ENCODE results near the gene DAB2IP.

The DAB2IP gene

DNA sequence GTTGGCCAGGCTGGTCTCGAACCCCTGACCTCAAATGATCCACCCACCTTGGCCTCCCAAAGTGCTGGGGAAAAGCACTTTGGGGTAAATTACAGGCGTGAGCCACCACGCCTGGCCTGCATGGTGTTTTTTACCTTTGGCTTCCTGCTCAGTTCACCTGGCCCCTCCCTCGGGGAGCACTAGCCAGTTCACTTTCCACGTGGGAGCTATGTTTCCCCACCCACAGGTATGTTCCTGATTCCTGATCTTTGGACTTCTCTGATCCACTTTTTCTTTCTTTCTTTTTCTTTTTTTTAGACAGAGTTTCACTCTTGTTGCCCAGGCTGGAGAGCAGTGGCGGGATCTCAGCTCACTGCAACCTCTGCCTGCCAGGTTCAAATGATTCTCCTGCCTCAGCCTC, 15.8 kb downstream of the DAB2IP start:
- no peak for DNase-seq

DNA sequence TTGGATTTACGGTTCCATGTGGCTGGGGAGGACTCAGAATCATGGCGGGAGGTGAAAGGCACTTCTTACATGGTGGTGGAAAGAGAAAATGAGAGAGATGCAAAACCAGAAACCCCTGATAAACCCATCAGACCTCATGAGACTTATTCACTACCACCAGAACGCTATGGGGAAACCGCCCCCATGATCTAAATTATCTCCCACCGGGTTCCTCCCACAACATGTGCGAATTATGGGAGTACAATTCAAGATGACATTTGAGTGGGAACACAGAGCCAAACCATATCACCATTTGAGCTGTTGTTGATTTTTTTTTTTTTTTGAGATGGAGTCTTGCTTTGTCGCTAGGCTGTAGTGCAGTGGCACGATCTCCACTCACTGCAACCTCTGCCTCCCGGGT, 16.5 kb downstream of the DAB2IP start:
- DNase-seq, result no peak

DNA sequence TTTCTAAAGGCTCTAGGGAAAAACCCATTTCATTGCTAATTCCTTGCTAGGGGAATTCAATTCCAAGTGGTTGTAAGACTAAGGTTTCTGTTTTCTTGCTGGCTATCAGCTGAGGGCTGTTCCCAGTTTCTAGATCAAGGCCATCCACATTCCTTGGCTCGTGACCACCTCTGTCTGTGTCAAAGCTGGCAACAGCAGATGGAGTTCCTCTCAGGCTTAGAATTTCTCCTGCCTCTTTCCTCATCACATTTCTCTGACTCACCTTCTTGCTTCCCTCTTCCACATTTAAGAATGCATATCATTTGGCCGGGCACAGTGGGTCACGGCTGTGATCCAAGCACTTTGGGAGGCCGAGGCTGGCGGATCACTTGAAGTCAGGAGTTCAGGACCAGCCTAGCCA, 19.0 kb downstream of the DAB2IP start:
- no peak for DNase-seq

DNA sequence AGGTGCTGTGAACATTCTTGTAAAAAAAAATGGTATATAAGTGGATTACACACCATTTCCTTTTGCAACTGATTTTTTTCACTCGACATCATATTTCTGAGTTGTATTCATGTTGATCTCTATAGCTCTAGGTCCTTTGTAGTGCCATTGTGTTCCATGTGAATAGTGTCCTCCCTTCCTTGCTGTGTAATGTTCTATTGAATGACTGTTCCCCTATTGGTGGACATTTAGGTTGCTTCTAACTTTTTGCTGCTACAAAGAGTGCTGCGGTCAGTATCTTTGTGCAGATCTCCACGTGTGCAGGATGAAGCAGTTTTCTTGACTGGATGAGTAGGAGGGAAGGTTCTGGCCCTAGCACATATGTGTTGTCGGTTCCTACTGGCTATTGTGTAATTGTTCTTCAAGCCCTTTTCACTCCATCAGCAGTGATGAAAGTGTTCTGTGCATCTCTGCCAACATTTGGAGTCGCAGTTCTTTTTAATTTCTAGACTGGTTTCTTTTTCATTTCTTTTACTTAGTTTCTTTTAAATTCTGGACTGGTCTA, 20.2 kb downstream of the DAB2IP start:
- DNase-seq, result no peak

DNA sequence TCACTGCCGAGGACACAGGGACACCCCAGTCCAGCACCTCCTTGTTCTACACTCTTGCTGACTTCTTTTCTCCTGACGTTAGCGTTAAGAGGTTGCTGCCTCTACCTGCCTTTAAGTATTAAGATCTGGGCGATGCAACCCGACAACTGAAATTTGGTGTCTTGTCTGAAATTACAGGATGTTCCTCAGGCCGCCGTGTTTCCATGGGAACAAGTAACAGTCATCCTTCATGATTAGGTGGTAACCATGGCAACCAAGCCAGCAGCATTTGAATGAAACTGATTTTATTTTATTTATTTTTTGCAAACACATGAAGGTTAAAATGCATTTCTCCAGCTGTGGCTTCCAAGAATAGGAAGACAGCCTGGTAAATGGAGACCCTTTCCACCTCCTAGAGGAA, 20.8 kb downstream of the DAB2IP start:
- no peak for DNase-seq

DNA sequence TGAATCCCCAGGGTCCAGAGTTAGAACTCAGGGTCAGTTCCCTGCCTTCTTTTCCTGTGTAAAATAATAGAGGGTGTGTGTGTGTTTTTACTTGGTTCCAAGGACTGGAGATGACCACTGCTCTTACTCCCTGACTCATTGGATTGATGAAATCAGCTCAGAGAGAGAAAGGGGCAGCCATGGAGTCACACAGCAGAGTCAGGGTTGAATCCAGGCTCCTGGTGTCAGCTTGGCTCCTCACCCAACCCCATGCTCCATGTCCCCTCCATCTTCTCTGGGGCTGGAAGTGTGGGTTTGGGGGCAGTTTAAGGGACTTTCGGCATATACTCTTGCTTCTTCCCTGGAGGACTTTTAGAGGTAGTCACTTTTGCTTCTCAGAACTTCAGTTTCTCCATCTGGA, 21.6 kb downstream of the DAB2IP start:
- no peak for DNase-seq

DNA sequence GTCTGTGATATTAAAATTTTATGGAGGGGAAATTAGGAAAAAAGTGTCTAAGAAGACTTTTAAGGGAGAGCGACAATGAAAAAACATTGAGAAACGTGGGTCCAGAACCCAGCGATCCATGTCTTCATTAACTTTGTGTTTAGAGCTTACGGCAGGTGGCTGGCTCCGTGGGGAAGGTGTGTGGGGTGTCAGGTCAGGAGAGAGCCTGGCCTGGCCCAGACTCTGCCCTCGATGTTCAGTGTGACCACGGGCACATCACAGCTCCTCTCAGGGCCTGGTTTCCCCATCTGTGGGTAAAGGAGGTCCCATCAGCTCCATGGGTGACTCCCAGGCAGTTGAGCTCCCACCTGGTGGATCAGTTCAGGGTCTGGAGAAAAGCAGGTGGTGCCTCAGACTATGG, 22.1 kb downstream of the DAB2IP start:
- DNase-seq, result no peak

DNA sequence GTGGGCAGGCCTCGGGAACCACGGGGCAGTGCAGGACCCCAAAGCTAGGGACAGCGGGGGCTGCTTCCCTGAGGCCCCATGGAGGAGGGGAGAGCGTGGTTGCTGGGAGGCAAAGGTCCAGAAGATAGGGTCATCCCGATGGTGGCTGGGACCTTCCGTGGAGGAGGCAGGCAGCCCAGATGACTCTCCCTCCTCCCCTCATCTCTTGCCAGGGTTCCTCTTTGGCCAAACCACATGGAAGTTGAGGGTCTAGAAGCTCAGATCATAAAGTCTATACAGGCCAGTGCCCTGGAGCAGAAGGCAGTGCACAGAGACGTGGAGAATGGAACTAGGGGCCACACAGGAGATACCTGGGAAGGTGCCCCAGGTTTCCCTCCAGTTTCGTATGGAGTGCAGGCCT, 22.6 kb downstream of the DAB2IP start:
- no peak for DNase-seq

DNA sequence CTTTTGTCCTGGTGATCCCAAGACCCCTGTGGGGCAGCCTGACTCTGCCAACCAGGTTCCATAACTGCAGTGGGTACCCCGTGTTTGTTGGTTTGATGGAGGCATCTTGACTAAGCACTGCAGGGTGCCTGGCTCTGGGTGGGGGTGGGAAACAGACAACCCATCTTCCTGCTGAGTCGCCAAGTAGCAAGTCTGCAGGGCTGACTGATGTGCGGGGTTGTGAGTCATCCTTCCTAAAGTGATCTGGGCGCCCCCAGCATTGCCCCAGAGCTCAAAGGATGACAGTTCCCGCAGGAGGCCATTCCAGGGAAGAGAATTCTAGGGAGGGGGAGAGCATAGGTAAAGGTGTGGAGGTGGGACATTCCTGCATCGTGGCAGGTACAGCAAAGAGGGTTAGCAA, 23.5 kb downstream of the DAB2IP start:
- DNase-seq, result no peak

DNA sequence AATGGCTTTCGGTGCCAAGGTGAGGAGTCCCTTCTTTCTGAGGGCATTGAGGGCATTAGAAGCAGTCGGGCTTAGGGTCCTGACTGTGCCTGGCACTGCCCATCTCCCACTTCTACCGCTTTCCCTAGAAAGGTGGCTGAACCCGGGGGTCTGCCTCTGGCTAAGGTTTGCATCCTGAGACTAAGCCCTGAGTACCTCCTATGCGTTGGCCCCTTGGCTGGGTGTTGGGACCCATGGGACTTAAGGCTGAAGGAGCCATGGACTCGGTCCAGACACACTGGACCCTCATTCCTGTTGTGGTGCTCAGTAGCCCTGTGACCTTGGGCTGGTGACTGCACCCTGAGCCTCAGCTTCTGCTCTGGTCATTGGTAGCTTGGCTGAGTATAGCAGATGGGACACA, 23.9 kb downstream of the DAB2IP start:
- DNase-seq, result no peak

DNA sequence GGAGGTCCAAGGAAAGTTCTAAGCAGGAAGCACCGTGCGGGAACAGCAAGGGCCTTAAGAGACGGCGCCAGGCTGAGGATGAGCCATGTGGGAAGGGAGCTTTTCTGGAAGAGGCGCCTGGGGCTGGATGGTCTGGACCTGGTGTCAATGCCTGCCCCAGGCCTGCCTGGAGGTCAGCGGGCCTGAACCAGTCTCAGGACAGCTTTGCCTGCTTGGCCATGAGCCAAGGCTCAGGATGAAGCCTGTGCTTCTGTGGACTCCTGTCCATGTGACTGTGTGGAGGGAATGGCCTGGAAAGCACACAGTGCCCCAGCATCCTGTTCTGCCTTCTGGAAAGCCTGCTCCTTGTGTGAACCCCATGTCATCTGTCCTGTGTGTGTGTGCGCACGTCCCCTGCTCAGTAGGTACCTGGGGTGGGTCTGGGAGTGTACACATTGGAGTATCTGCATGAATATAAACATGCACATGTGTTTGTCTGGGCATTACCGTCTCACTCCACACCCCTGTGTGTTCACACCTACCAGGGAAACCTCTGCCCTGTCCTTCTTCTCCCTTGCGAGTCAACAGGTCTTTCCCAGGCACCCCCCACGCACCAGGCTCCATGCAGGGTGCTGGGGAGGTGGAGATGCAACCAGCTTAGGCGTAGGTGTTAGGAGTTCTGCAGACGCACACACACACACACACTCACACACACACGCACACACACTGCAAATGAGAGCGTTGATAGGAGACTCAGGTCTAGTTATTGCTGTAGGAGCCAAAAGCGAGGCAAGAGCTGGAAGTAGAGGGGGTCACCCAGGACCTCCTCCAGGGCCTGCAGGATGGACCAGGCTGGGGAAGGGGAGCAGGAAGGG, 24.8 kb downstream of the DAB2IP start:
- DNase-seq, result no peak

DNA sequence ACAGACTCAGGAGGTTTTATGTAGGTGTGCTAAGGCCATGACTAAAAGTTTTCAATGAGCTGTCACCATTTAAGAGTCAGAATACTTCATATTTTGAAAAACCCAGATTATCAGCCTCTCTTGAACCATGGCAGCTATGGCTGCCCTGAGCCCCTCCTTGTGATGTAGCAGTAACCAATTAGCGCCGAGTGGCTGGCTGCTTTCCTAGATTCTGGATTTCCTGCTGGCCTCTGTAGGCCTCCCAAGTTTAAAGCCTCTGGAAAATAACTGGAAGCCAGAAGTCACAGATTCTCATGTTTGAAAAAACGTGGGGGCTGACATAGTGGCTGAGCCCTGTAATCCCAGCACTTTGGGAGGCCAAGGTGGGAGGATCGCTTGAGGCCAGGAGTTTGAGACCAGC, 25.5 kb downstream of the DAB2IP start:
- no peak for DNase-seq

DNA sequence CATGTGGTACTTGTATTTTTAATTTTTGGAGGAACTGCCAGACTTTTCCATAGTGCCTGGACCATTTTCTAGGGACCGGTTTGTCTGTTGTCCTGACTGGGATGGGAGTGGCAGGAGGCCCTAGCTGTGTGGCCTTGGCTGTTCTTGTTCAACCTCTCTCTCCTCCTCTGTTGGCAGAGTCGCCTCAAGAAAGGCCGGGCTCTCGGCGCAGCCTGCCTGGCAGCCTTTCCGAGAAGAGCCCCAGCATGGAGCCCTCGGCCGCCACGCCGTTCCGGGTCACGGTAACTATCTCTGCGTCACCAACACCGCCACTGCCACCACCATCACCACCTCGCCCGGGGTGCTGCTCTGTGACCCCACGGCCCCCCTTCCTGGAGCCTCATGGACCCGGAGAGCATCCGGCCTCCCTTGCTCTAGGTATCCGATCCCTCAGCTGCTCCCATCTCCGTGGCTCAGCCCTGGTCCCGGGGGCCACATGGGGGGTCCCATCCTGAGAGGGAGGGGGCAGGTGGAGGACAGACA, 27.1 kb downstream of the DAB2IP start:
- no peak for DNase-seq

DNA sequence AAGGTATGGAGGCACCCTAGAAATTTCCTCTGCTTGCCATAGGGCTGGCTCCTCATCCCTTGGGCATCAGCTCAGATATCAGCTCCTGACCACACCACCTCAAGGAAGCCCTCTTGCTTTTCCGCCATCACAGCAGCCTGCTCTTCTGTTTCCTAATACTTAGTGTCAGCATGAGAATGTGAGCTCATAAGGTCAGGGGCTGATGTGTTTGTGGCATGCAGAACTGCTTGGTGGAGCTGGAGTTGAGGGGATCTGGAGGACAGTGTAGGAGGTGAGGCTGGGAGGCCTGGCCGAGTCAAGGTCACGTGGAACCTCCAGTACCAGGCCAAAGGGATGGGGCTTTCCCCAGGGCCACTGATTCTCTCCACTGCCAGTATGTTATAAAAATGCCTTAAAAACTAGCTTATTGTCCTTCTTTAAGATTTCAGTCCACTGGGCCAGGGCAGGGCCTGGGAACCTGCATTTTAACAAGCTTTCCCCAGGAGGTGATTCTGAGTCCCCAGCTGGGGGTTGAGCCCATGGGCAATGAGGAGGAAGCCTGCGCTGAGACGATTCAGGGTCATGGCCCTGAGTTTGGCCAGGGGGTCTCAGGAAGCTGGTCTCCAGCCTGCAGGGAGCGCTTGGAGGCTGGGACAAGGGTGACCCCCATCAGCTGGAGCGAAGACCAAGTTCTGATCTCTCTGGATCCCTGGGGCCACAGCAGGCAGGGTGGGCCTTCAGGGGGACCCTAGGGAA, 28.6 kb downstream of the DAB2IP start:
- DNase-seq, result no peak

DNA sequence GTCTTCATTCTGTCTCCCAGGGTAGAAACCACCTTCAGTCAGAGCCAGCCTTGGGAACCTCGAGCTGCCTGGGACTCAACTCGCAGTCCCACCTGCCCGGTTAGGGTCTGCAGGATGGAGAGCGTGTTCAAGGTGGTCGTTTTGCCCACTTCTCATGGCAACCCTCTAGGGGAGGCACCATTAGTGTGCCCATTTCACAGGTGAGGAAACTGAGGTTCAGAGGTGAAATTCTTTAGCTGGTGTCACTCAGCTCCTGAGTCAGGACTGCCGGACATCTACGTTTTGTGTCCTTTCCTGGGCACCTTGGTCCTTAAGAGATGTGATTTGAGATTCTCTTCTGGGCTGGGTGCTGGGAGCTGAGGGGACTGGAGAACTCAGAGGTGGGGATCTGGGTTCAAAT, 30.0 kb downstream of the DAB2IP start:
- DNase-seq, result no peak

DNA sequence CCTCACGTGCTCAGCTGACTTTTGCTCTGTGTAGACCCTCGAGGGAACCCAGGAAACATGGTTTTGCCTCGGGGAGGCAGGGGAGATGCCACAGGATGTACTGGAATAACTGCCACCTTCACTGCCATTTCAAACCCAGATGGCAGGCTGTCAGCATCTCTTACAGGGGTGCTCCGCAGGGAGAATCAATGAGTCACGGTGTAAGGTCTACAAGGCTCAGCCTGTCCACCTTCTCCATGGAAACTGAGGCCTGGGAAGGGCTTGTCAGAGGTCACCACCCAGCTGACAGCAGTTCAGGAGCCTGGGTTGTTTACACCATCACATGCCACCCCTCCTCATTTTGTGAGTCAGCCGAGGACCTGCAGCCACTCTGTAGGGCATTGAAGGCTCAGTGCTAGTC, 30.8 kb downstream of the DAB2IP start:
- DNase-seq, result no peak

DNA sequence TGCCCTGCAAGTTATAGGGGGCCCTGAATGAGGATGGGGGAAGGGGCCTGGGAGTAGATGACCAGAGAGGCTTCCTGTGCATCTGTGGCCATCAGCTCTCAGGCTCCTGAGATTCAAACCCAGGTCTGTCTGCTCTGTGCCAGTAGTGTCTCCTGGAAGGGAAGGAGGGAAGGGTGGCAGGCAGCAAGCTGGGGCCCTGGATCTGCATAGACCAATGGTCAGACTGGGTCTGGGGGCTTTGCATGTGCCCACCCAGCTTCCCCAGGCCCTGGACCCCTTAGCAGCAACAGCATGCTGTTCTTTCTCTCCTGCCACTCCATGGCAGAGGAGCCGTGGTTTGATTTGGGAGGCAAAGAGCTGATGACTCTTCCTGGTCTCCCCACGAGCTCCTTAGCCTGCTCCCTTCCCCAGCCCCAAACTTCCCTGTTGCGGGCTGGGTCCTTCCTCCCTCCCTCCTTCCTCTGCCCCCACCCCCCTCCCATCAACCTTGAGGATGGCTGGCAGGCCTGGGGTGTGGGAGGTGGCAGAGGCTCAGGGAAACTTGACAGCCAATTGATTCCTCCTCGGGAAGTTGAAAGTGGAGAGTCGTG, 31.6 kb downstream of the DAB2IP start:
- no peak for DNase-seq

DNA sequence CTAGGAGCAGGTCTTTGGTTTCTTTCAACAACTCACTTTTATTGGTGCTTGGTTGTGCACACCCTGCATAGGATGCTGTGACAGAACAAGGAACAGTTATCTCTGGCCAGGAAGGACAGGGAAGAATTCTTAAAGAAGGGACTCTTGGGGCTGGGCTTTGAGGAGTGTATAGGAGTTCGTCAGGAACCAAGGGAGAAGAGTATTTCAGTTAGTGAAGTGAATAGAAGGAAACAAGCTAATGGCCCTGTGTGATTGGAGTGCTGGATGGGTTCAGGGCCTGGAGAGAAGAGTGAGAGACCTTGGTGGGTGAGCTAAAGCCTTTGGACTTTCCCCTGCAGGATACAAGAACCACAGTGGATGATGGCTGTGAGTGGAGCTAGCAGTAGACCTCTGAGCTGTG, 32.2 kb downstream of the DAB2IP start:
- no peak for DNase-seq

DNA sequence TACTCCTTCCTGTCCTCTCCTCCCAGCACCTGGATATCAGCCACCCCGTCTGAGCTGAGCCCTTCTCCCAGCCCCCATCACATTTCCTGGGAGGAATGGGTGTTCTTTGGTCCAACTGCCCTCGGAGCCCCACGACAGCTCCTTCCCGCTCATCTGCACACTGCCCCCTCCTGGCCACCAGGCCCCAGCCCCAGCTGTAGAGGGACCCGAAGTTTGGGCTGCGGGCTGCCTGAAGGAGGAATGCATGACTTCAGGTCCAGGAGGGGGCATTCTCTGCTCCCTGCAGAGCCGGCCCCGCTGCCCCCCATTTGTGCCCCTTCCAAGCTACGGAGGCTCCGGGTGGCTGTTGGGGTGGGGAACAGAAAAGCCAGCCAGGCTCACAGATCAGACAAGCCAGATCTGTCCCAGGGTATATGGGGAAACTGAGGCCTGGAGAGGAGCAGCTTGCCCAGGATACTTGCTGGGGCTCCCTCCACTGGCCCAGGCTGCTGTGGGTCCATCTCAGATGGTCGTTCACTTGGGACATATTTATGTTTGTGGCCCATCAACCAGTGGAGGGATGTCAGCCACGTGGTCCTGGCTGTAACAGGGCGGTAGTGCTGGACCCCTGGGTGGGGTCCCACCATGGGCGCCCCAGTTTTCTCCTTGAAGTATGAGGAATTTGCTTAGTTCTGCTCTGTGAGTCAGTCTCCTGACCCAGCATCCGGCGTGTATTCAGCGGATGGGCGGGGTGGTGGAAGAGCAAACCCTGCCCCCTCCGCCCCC, 33.1 kb downstream of the DAB2IP start:
- no peak for DNase-seq

DNA sequence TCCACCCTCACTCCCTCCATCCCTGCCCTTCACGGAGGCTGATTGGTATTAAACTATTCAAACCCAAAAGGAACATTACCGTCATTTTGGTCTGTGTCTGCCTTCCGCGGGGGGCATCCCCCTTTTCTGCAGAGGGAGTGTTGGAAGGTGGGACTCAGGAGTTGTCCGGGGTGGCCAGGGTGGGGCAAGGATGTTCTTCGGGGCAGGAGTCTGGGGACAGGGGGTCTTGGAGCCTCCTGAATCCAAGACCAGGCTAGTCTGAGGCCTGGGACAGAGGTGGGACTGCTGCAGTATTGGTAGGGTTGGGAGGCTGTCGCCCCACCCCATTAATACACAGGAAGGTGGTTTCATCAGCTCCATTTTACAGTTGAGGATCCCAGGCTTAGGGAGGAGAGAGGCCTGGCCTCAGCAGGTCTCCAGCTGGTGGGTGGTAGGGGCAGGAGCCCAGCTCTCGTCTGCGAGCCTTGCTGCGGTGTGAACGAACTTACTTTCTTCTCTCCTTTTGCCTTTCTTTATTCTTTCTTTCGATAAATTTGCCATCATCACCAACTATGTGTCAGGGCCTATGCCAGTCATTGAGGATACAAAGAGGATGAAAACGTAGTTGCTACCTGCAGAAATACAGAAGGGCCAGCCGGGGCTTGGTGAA, 33.8 kb downstream of the DAB2IP start:
- no peak for DNase-seq

DNA sequence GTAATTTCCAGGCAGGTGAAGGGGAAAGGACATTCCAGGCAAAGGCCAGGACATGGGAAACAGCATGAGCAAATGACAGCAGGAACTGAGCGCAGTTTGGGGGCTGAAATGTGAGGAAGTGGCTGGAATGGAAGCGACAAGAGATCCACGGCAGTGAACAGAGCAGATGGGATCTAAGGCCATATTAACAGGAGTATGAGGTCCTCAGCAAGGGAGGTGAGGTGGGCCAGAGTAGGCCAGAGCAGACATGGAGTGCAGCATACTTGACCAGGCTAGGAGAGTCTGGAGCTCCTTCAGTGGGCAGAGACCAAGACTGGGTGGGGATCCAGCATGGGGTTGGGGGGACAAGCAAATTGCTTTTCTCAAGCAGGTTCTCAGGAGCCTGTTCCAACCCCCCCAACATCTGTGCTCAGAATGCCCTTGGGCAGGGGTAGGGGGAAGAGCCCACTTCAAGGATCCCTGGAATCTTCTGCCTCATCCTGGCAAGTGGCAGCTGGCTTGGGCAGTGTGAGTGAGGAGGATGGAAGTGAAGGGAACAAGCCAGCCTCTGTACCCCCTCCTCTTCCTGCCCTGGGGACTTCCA, 34.5 kb downstream of the DAB2IP start:
- no peak for DNase-seq
